Peyer's patch (tissue), 4 donors: ENCODE measurements around the gene HGFAC.

Experiments
- CTCF ChIP-seq, 6 experiments: fragments of 450-650 bp in 4 of 6; fragments of 200-600 bp in 2 of 6; sonication (generic) in 1 of 6; IDR thresholded peaks; one replicate each; pipeline ENCODE4 v1.5.1; 2017 to 2019; ENCODE audit warnings: antibody characterized with exemption in 6 of 6, mild to moderate bottlenecking in 3 of 6, moderate library complexity in 1 of 6
- POLR2A ChIP-seq, 2 donors: fragments of 450-650 bp; IDR thresholded peaks; one replicate each; pipeline ENCODE4 v1.5.1; 2017; ENCODE audit warnings: antibody characterized with exemption in 2 of 2, mild to moderate bottlenecking in 2 of 2, moderate library complexity in 2 of 2

DNA sequence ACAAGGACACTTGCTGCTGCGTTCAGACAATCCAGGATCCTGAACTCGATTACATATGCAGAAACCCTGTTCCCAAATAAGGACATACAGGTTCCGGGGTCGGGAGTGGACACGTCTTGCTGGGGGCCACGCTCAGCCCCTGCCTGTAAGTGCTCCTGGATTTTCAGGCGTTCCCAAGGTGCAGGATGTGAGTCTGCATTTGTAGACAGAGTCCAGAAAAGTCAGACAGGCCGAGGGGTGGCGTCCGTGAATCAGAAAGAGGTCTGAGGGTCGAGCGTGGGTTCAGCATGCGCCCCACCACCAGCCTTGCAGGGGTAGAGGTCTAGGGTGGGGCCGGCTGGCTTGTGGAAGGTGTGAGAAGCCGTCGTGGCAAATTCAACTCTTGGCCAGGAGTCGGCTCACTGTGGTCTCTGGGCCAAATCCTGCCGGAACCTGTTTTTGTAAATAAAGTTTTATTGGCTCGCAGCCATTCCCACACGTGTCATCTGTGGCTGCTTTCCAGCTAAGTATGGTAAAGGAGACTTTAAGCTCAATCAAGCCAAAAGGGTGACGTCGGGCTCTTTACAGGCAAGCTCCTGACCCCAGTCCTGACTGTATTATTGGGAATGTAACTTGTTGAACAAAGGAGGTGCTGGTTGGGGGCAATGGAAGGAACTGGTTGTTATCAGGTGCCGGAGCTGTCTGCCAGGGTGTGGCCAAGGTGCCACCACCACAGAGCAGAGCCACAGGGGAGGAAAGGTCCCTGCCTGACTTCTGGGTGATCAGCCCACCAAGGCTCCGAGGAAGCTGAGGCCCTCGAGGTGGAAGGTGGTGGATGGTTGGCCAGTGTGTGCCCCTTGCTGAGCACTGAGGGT lies 28.7 kb downstream of the HGFAC start:
- TF ChIP-seq CTCF (IDR thresholded peaks at IDR 0.05) (no peak), POLR2A (IDR thresholded peaks at IDR 0.05) (no peak)
